Stimulated activated naive B cell treated with anti-CD40 and anti-IgM and Interleukin-4, amounts not matched to agents 10 μg/mL and 1 μg/mL and 100 μg/mL, for 72 hours (primary cell): ENCODE measurements around the gene ACSM2B.
A peak's percentile ranks its signal among the peaks of the same experiment; 100 is the strongest.
"Not testable (repeated sequence)": the region's sequence is repeated elsewhere in the genome, so short reads cannot be mapped to it uniquely, and the experiment has no call there.

Experiments used
- ATAC-seq, 2 donors: fragments of 150-1000 bp; cut with Tn5 transposase; replicated peaks; 2 replicates each; pipeline ENCODE4 v1.10.0; 2021; ENCODE audit warnings: moderate library complexity in 1 of 2
- DNase-seq: peaks from one replicate; pipeline ENCODE4 v3.0.0; 2021
- H3K27ac Mint-ChIP-seq: one replicate; pipeline ENCODE4 v1.8.0; 2022; ENCODE audit warnings: mild to moderate bottlenecking, mixed read lengths
- H3K27me3 Mint-ChIP-seq, 2 donors: one replicate each; pipeline ENCODE4 v1.8.0; 2022; ENCODE audit warnings: mixed read lengths in 2 of 2
- H3K36me3 Mint-ChIP-seq, 2 donors: one replicate each; pipeline ENCODE4 v1.8.0; 2022; ENCODE audit warnings: mixed read lengths in 2 of 2, mild to moderate bottlenecking in 1 of 2
- H3K4me1 Mint-ChIP-seq, 2 donors: one replicate each; pipeline ENCODE4 v1.8.0; 2022; ENCODE audit warnings: mixed read lengths in 2 of 2, mild to moderate bottlenecking in 1 of 2
- H3K4me3 Mint-ChIP-seq, 2 donors: one replicate each; pipeline ENCODE4 v1.8.0; 2022; ENCODE audit warnings: mild to moderate bottlenecking in 2 of 2, mixed read lengths in 2 of 2, moderate library complexity in 1 of 2
- H3K9me3 Mint-ChIP-seq, 2 donors: one replicate each; pipeline ENCODE4 v1.8.0; 2022; ENCODE audit warnings: mixed read lengths in 2 of 2, mild to moderate bottlenecking in 1 of 2

The ACSM2B gene

GRCh38 chr16:20611350-20611902 lies 35.3 kb upstream of the ACSM2B start:
- Mint-ChIP-seq H3K4me1 (peaks cover 0 to 2% of the 10 kb centered on the region in 2 donors), H3K4me3 (no peak overlapping the region), H3K27ac (no peak overlapping the region)

GRCh38 chr16:20610892-20611349 lies 34.8 kb upstream of the ACSM2B start:
- peaks cover 57 to 58% of the 10 kb centered on the region in 2 donors for H3K27me3 Mint-ChIP-seq
- H3K36me3 Mint-ChIP-seq: no peaks in the 10 kb centered on the region
- H3K27ac Mint-ChIP-seq: no peak overlapping the region
- no peak for DNase-seq
- ATAC-seq: no peak
- no peak overlapping the region for H3K4me3 Mint-ChIP-seq
- H3K9me3 Mint-ChIP-seq: peaks cover 0 to 1% of the 10 kb centered on the region in 2 donors
- peaks cover 0 to 2% of the 10 kb centered on the region in 2 donors for H3K4me1 Mint-ChIP-seq

More at GRCh38 chr16:20611350-20611902, 35.3 kb upstream of the ACSM2B start:
- ATAC-seq (no peak), DNase-seq (no peak)
- Mint-ChIP-seq H3K27me3 (peaks cover 54 to 58% of the 10 kb centered on the region in 2 donors), H3K36me3 (no peaks in the 10 kb centered on the region), H3K9me3 (peaks cover 0 to 1% of the 10 kb centered on the region in 2 donors)

- ATAC-seq (no peak), DNase-seq (no peak)
- peaks cover 0 to 2% of the 10 kb centered on the region in 2 donors for H3K4me1 Mint-ChIP-seq
- H3K27me3 Mint-ChIP-seq: peaks cover 57 to 58% of the 10 kb centered on the region in 2 donors
- no peak overlapping the region for H3K4me3 Mint-ChIP-seq
- H3K27ac Mint-ChIP-seq: no peak overlapping the region
- H3K36me3 Mint-ChIP-seq: no peaks in the 10 kb centered on the region
- peaks cover 2 to 3% of the 10 kb centered on the region in 2 donors for H3K9me3 Mint-ChIP-seq
Measured at GRCh38 chr16:20610211-20610891, 34.2 kb upstream of the ACSM2B start.

GRCh38 chr16:20602205-20602604 lies 26.0 kb upstream of the ACSM2B start:
- peak; percentile 5 for DNase-seq
- not testable (repeated sequence) for H3K4me1 Mint-ChIP-seq, H3K36me3 Mint-ChIP-seq, H3K4me3 Mint-ChIP-seq, H3K9me3 Mint-ChIP-seq, H3K27ac Mint-ChIP-seq
- ATAC-seq: peak; percentile 79 to 84
- peaks cover 8 to 20% of the 10 kb centered on the region in 2 donors for H3K27me3 Mint-ChIP-seq

- not testable (repeated sequence) for ATAC-seq
Measured at GRCh38 chr16:20599475-20599874, 23.3 kb upstream of the ACSM2B start.

GRCh38 chr16:20598832-20599469 lies 22.8 kb upstream of the ACSM2B start:
- Mint-ChIP-seq H3K4me1 (peaks cover 2 to 5% of the 10 kb centered on the region in 2 donors), H3K9me3 (no peaks in the 10 kb centered on the region), H3K36me3 (no peaks in the 10 kb centered on the region), H3K4me3 (no peak overlapping the region), H3K27ac (no peak overlapping the region), H3K27me3 (peaks cover 12 to 21% of the 10 kb centered on the region in 2 donors)
- DNase-seq: no peak
- ATAC-seq: no peak

More at GRCh38 chr16:20599475-20599874, 23.3 kb upstream of the ACSM2B start:
- H3K4me1 Mint-ChIP-seq, H3K36me3 Mint-ChIP-seq, H3K27ac Mint-ChIP-seq, DNase-seq, H3K4me3 Mint-ChIP-seq, H3K9me3 Mint-ChIP-seq: not testable (repeated sequence)
- H3K27me3 Mint-ChIP-seq: peaks cover 12 to 26% of the 10 kb centered on the region in 2 donors

GRCh38 chr16:20595694-20596093 lies 19.5 kb upstream of the ACSM2B start:
- not testable (repeated sequence) for H3K36me3 Mint-ChIP-seq, H3K4me1 Mint-ChIP-seq

GRCh38 chr16:20595068-20595467 lies 18.9 kb upstream of the ACSM2B start:
- ATAC-seq: not testable (repeated sequence)

More at GRCh38 chr16:20595694-20596093, 19.5 kb upstream of the ACSM2B start:
- not testable (repeated sequence) for H3K27ac Mint-ChIP-seq, H3K9me3 Mint-ChIP-seq, ATAC-seq, H3K4me3 Mint-ChIP-seq, DNase-seq
- H3K27me3 Mint-ChIP-seq: peaks cover 12 to 26% of the 10 kb centered on the region in 2 donors

GRCh38 chr16:20592780-20593179 lies 16.6 kb upstream of the ACSM2B start:
- H3K9me3 Mint-ChIP-seq, H3K4me3 Mint-ChIP-seq, H3K4me1 Mint-ChIP-seq, ATAC-seq, H3K36me3 Mint-ChIP-seq, DNase-seq, H3K27ac Mint-ChIP-seq: not testable (repeated sequence)
- H3K27me3 Mint-ChIP-seq: peaks cover 10 to 26% of the 10 kb centered on the region in 2 donors

More at GRCh38 chr16:20595068-20595467, 18.9 kb upstream of the ACSM2B start:
- not testable (repeated sequence) for H3K4me1 Mint-ChIP-seq, H3K36me3 Mint-ChIP-seq, H3K9me3 Mint-ChIP-seq, DNase-seq, H3K4me3 Mint-ChIP-seq, H3K27ac Mint-ChIP-seq
- peaks cover 10 to 26% of the 10 kb centered on the region in 2 donors for H3K27me3 Mint-ChIP-seq

- H3K4me1 Mint-ChIP-seq, H3K36me3 Mint-ChIP-seq, DNase-seq, ATAC-seq, H3K27ac Mint-ChIP-seq, H3K9me3 Mint-ChIP-seq, H3K4me3 Mint-ChIP-seq: not testable (repeated sequence)
- peaks cover 5 to 11% of the 10 kb centered on the region in 2 donors for H3K27me3 Mint-ChIP-seq
Measured at GRCh38 chr16:20589486-20589885, 13.3 kb upstream of the ACSM2B start.

- H3K9me3 Mint-ChIP-seq, H3K27me3 Mint-ChIP-seq, DNase-seq, ATAC-seq, H3K4me3 Mint-ChIP-seq, H3K4me1 Mint-ChIP-seq, H3K36me3 Mint-ChIP-seq, H3K27ac Mint-ChIP-seq: not testable (repeated sequence)
Measured at GRCh38 chr16:20587645-20588074, 11.5 kb upstream of the ACSM2B start.

- not testable (repeated sequence) for H3K36me3 Mint-ChIP-seq, DNase-seq, H3K9me3 Mint-ChIP-seq, H3K4me3 Mint-ChIP-seq, H3K27ac Mint-ChIP-seq, ATAC-seq, H3K4me1 Mint-ChIP-seq, H3K27me3 Mint-ChIP-seq
Measured at GRCh38 chr16:20586716-20587115, 10.5 kb upstream of the ACSM2B start.

GRCh38 chr16:20586112-20586511 lies 9.9 kb upstream of the ACSM2B start:
- DNase-seq, H3K4me3 Mint-ChIP-seq, H3K4me1 Mint-ChIP-seq, H3K9me3 Mint-ChIP-seq, H3K27ac Mint-ChIP-seq, H3K36me3 Mint-ChIP-seq, H3K27me3 Mint-ChIP-seq, ATAC-seq: not testable (repeated sequence)

- not testable (repeated sequence) for H3K36me3 Mint-ChIP-seq, ATAC-seq, H3K9me3 Mint-ChIP-seq, H3K4me3 Mint-ChIP-seq, H3K27ac Mint-ChIP-seq, H3K27me3 Mint-ChIP-seq, DNase-seq, H3K4me1 Mint-ChIP-seq
Measured at GRCh38 chr16:20580487-20581259, 4.5 kb upstream of the ACSM2B start.
